ENCODE measurements around the gene ATP5PD.

ATP5PD gene

DNA sequence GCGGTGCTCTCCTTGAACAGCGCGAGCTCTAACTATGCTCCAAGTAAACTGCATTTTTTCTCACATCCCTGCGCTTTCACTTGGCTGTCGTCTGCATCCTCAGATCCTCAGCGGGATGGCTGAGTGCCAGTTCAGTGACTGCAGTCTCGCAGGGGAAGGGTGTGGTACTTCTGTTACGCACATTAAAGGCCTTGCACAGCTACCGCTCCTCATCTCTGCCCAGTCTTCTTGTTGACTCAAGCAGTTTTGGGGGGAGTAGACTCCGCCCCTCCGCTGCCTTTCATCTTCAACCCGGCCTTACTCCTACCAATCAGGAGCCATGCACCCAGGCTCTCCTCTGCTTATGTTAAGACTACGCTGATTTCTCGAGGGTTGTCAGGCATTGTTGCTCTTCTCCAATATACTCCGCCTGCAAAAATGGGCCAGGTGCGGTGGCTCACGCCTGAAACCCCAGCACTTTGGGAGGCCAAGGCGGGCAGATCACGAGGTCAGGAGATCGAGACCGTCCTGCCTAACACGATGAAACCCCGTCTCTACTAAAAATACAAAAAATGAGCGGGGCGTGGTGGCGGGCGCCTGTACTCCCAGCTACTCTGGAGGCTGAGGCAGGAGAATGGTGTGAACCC, 10.0 kb downstream of the ATP5PD start:
- no peak overlapping the region for H3K4me3 ChIP-seq (ENCODE audit: low read depth, low read length, poor library complexity, severe bottlenecking)
- peaks cover 35% of the 10 kb centered on the region for H3K36me3 ChIP-seq (ENCODE audit: insufficient read depth, low read length)
- no peak overlapping the region for H3K4me2 ChIP-seq (ENCODE audit: low read length)
- no peaks in the 10 kb centered on the region for H4K20me1 ChIP-seq (ENCODE audit: insufficient read depth, low read length)
- TF ChIP-seq EZH2 (IDR thresholded peaks at IDR 0.05; ENCODE audit: borderline replicate concordance, low read length) (no peak), CTCF (IDR thresholded peaks at IDR 0.05; ENCODE audit: low read length) (no peak)
- no peaks in the 10 kb centered on the region for H3K9me2 ChIP-seq (ENCODE audit: low read depth, low read length)
- H3K9me3 ChIP-seq (ENCODE audit: low read length): no peaks in the 10 kb centered on the region
- H3K9ac ChIP-seq (ENCODE audit: low read length): no peak overlapping the region
- H3K4me1 ChIP-seq (ENCODE audit: insufficient read depth, low read length, severe bottlenecking): peaks cover 23% of the 10 kb centered on the region
- no peaks in the 10 kb centered on the region for H3K79me2 ChIP-seq (ENCODE audit: insufficient read depth, low read length)
- no peaks in the 10 kb centered on the region for H3F3A ChIP-seq (ENCODE audit: insufficient read depth, low read length)
- no peaks in the 10 kb centered on the region for H3K27me3 ChIP-seq (ENCODE audit: insufficient read depth, low read length)
- H3K27ac ChIP-seq (ENCODE audit: low read depth, low read length, poor library complexity, severe bottlenecking): no peak overlapping the region
- H2AFZ ChIP-seq (ENCODE audit: low read length): no peak overlapping the region

GRCh38 chr17:75034236-75034908, 12.4 kb downstream of the ATP5PD start:
- H3K9me2 ChIP-seq (ENCODE audit: low read depth, low read length): no peaks in the 10 kb centered on the region
- peaks cover 23% of the 10 kb centered on the region for H3K4me1 ChIP-seq (ENCODE audit: insufficient read depth, low read length, severe bottlenecking)
- peak overlapping the region; percentile 95 for H3K4me2 ChIP-seq (ENCODE audit: low read length)
- H4K20me1 ChIP-seq (ENCODE audit: insufficient read depth, low read length): no peaks in the 10 kb centered on the region
- peak overlapping the region; percentile 95 for H3K9ac ChIP-seq (ENCODE audit: low read length)
- no peaks in the 10 kb centered on the region for H3K27me3 ChIP-seq (ENCODE audit: insufficient read depth, low read length)
- no peaks in the 10 kb centered on the region for H3F3A ChIP-seq (ENCODE audit: insufficient read depth, low read length)
- H3K36me3 ChIP-seq (ENCODE audit: insufficient read depth, low read length): peaks cover 12% of the 10 kb centered on the region; the same call in 1 of the 2 replicates
- H3K27ac ChIP-seq (ENCODE audit: low read depth, low read length, poor library complexity, severe bottlenecking): peak overlapping the region; percentile 69
- TF ChIP-seq EZH2 (IDR thresholded peaks at IDR 0.05; ENCODE audit: borderline replicate concordance, low read length): no peak
- TF ChIP-seq CTCF (IDR thresholded peaks at IDR 0.05; ENCODE audit: low read length): no peak
- no peaks in the 10 kb centered on the region for H3K79me2 ChIP-seq (ENCODE audit: insufficient read depth, low read length)
- peak overlapping the region; percentile 77; the same call in 1 of the 2 replicates for H2AFZ ChIP-seq (ENCODE audit: low read length)
- H3K9me3 ChIP-seq (ENCODE audit: low read length): no peaks in the 10 kb centered on the region
- H3K4me3 ChIP-seq (ENCODE audit: low read depth, low read length, poor library complexity, severe bottlenecking): peak overlapping the region; percentile 93

DNA sequence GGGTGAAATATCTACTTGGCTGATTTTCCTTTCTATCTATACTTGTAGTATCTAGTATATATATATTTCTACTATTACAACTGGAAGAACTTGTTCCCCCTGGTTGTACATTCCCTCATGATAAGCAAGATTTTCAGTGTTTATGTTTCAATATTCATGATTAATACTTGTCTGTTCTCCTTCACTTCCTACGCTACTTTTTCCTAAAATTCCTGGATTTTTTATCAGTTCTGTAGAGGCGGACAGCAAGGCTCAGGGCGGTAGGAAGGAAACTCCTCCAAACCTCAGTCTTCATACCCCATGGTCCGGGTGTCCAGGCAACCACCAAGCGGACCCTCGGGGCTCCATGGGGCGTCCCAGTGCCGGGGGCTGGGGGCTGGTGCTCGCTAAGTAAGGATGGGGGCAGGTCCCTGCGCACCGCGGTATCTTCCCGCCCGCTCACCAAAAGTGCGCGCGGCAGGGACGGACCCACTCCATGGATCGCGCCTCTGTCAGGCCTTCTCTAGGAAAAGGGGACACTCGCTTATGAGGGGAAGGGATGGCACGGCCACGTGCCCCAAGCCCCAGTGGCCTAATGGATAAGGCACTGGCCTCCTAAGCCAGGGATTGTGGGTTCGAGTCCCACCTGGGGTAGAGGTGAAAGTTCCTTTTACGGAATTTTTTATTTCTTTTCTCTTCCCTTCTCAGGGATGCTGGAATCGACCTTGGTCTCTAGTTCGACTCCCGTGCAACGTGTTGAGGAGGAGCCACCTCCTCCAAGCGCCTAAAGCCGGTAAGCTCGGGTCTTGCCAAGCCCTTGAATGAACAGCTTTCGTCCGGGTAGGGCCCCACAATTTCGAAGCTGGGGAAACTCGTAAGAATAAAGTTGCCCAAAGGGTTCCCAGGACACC, 13.2 kb downstream of the ATP5PD start:
- Histone ChIP-seq H3K79me2 (ENCODE audit: insufficient read depth, low read length) (no peaks in the 10 kb centered on the region), H3K4me1 (ENCODE audit: insufficient read depth, low read length, severe bottlenecking) (peaks cover 23% of the 10 kb centered on the region), H3K4me3 (ENCODE audit: low read depth, low read length, poor library complexity, severe bottlenecking) (peak overlapping the region; percentile 93), H3K27me3 (ENCODE audit: insufficient read depth, low read length) (no peaks in the 10 kb centered on the region), H3K9ac (ENCODE audit: low read length) (peak overlapping the region; percentile 95), H2AFZ (ENCODE audit: low read length) (no peak overlapping the region), H3K36me3 (ENCODE audit: insufficient read depth, low read length) (peaks cover 4% of the 10 kb centered on the region; the same call in 1 of the 2 replicates), H3K9me3 (ENCODE audit: low read length) (no peaks in the 10 kb centered on the region), H3K9me2 (ENCODE audit: low read depth, low read length) (no peaks in the 10 kb centered on the region), H3K4me2 (ENCODE audit: low read length) (peak overlapping the region; percentile 95), H3K27ac (ENCODE audit: low read depth, low read length, poor library complexity, severe bottlenecking) (peak overlapping the region; percentile 46), H4K20me1 (ENCODE audit: insufficient read depth, low read length) (no peaks in the 10 kb centered on the region), H3F3A (ENCODE audit: insufficient read depth, low read length) (no peaks in the 10 kb centered on the region)
- TF ChIP-seq CTCF (IDR thresholded peaks at IDR 0.05; ENCODE audit: low read length): no peak
- TF ChIP-seq EZH2 (IDR thresholded peaks at IDR 0.05; ENCODE audit: borderline replicate concordance, low read length): no peak

All from OCI-LY1 (cell line).